Cardiac muscle cell (in vitro differentiated cells and primary cell): Measurements from ENCODE around the gene SLC16A2. TPM values are rescaled to one million over a fixed set of nuclear protein-coding genes. Genes with fewer than 3 reads are reported as not detected.

Experiments used
- DNase-seq, 2 donors: peaks; one replicate each; pipeline versions ENCODE4 v3.0.0 to v3.0.0-alpha.2; 2010 to 2017; ENCODE audit warnings: low read depth in 1 of 2, low spot score in 1 of 2
- H3K27ac ChIP-seq: fragments of 200-600 bp; sonication (generic); 2 replicates; pipeline ENCODE4 v1.5.1; 2016
- H3K27me3 ChIP-seq: fragments of 200-600 bp; sonication (generic); 2 replicates; pipeline ENCODE4 v1.6.0; 2016; ENCODE audit warnings: control low read depth
- H3K36me3 ChIP-seq: fragments of 200-600 bp; sonication (generic); 2 replicates; pipeline ENCODE4 v1.5.1; 2016; ENCODE audit warnings: control low read depth
- H3K4me1 ChIP-seq: fragments of 200-600 bp; sonication (generic); 2 replicates; pipeline ENCODE4 v1.8.1; 2017; ENCODE audit warnings: low read depth, mild to moderate bottlenecking, mixed run types
- H3K4me3 ChIP-seq: fragments of 200-600 bp; sonication (generic); 2 replicates; pipeline ENCODE4 v1.5.1; 2016; ENCODE audit warnings: mild to moderate bottlenecking
- H3K9me3 ChIP-seq: fragments of 200-600 bp; sonication (generic); 2 replicates; pipeline ENCODE4 v1.5.1; 2017; ENCODE audit warnings: low read depth, mild to moderate bottlenecking, control low read depth
- CTCF ChIP-seq: IDR thresholded peaks from 2 replicates; pipeline ENCODE4 v1.5.1; 2012; ENCODE audit warnings: low read depth, mild to moderate bottlenecking, low read length
- polyA plus RNA-seq: library from polyadenylated mRNA; unstranded; fragments of >200 nt; fragmentation: Nextera tagmentation; extraction: Ambion mirVana; gene quantifications from 2 replicates; pipeline ENCODE4 v1.2.1, GENCODE V29; 2016
- total RNA-seq: library from RNA; depleted of rRNA; stranded (reverse); fragments of >200 nt; gene quantifications from 2 replicates; pipeline ENCODE4 v1.2.3, GENCODE V29; 2016

Gene SLC16A2
- total and polyA plus RNA-seq, 2 experiments from 2014 or later: 8.7 to 14.5 TPM

GRCh38 chrX:74535408-74536151, 114.3 kb downstream of the SLC16A2 start:
- H3K27me3 ChIP-seq: no peaks in the 10 kb centered on the region
- H3K27ac ChIP-seq: peak overlapping the region; percentile 22

DNA sequence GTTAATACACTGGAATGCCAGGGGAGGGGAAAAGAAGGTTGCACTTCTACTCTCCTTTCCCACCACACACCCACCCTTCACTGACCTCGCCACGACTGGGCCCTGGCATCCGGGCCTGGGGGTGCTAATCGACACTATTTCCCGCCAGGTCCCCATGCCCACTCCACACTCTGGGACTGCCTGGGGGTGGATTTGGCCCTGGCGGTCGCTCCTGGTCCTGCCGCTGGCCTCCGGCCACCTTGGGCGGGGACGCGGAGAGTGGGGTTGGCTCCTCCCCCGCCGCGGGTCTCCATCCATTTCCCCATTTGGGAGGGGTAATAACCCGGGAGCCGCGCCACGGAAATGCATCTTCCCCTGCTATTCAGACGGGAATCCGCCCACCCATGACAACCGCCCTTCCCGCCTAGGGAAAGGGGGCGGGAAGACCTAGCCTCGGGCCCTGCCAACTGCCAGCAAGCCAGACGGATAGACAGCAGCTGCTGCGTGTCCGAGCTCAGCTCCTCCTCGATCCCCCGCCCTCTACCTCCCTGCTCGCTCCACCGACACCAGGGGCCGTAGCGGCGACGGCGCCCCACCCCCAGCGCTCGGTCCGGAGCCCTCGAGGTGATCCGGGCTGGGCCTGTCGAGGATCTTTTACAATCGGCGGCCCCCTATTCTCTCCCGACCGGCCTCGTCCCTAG, 115.0 kb downstream of the SLC16A2 start:
- Histone ChIP-seq H3K4me1 (no peaks in the 10 kb centered on the region), H3K36me3 (no peaks in the 10 kb centered on the region), H3K27ac (peak overlapping the region; percentile 22), H3K27me3 (no peaks in the 10 kb centered on the region), H3K4me3 (peak overlapping the region; percentile 28), H3K9me3 (no peaks in the 10 kb centered on the region)
- TF ChIP-seq CTCF: peak; percentile 41
- peak; percentile 56 to 92 for DNase-seq

More at GRCh38 chrX:74535408-74536151, 114.3 kb downstream of the SLC16A2 start:
- no peaks in the 10 kb centered on the region for H3K36me3 ChIP-seq
- TF ChIP-seq CTCF: peak; percentile 49
- H3K4me1 ChIP-seq: no peaks in the 10 kb centered on the region
- no peaks in the 10 kb centered on the region for H3K9me3 ChIP-seq
- peak; percentile 61 to 75 for DNase-seq
- peak overlapping the region; percentile 28 for H3K4me3 ChIP-seq

GRCh38 chrX:74536832-74537371, 115.6 kb downstream of the SLC16A2 start:
- Histone ChIP-seq H3K4me1 (no peaks in the 10 kb centered on the region), H3K27me3 (no peaks in the 10 kb centered on the region), H3K36me3 (no peaks in the 10 kb centered on the region), H3K27ac (no peak overlapping the region), H3K9me3 (no peaks in the 10 kb centered on the region), H3K4me3 (peak overlapping the region; percentile 28)
- peak in 1 of 2 donors; percentile 78 for DNase-seq
- TF ChIP-seq CTCF: peak; percentile 7

- TF ChIP-seq CTCF: no peak
- Histone ChIP-seq H3K4me1 (no peaks in the 10 kb centered on the region), H3K9me3 (no peaks in the 10 kb centered on the region), H3K27me3 (no peaks in the 10 kb centered on the region), H3K27ac (no peak overlapping the region), H3K36me3 (no peaks in the 10 kb centered on the region), H3K4me3 (no peak overlapping the region)
- DNase-seq: no peak
These were observed 119.4 kb downstream of the SLC16A2 start for GRCh38 chrX:74540635-74541249.

DNA sequence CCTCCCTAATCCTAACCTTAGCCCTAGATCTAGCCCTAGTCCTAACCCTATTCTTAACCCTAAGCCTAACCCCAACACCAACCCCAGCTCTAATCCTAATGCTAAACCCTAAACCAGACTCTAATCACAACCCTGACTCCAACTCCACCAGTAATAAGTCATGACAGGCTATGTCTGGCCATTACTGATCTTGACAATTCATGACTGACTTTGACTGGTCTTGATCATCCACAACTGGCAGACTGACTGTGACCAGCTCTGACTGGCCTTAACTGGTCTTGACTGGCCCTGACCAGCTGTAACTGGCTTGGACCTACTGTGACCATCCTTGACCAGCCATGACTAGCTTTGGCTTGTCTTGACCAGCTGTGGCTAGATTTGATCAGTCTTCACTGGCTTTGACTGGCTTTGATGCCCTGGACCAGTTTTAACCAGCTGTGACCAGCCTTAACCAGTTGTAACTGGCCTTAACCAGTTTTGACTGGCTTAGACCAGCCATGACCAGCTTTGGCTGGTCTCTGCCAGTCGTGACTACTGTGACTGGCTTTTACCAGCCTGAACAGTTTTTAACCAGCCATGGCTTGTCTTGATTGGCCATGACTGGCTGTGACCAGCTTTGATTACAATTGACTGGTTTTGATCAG, 124.7 kb downstream of the SLC16A2 start:
- no peaks in the 10 kb centered on the region for H3K9me3 ChIP-seq
- no peak for DNase-seq
- H3K36me3 ChIP-seq: no peaks in the 10 kb centered on the region
- H3K4me1 ChIP-seq: no peaks in the 10 kb centered on the region
- H3K27ac ChIP-seq: no peak overlapping the region
- TF ChIP-seq CTCF: no peak
- no peaks in the 10 kb centered on the region for H3K27me3 ChIP-seq
- no peak overlapping the region for H3K4me3 ChIP-seq
